ENCODE data around the gene ENAM. TPM values are rescaled to one million over a fixed set of nuclear protein-coding genes. Genes with fewer than 3 reads are reported as not detected.
A peak's percentile ranks its signal among the peaks of the same experiment; 100 is the strongest.
"Not testable (repeated sequence)": the region's sequence is repeated elsewhere in the genome, so short reads cannot be mapped to it uniquely, and the experiment has no call there.

Gene ENAM
- total RNA-seq, 1 donor from 2014 or later, result 0.25 TPM

- ATAC-seq (no peak), DNase-seq (ENCODE audit: low spot score) (no peak)
Observed at GRCh38 chr4:70676554-70677090, 48.1 kb downstream of the ENAM start.

DNA sequence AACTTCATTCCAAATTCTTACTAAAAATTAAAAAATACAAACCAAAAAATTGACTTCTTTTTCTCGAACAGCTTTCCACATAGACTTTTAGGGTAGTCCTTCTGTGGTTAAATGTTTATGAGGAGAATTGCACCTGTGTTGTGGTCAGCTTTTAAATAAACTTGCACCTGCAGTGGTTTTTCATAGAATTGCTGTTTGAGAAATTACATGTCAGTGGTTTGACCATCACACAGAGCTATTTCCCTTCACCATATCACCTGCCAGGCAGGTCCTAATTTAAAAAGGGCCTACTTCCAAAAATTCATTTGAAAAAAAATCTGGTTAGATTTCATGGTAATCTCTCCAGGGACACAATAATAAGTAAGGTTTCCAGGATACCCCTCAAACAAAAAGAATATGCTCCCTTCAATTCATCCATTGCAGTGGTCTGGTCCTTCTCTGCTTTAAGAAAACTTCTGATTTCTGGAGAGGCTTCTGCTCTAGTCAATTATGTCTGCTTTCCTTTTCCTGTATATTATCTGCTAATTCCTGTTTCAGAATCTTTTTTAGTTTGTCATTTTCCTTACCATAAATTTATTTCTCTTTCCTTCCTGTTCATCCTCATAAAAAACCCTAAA, 49.9 kb downstream of the ENAM start:
- ATAC-seq, result no peak

DNA sequence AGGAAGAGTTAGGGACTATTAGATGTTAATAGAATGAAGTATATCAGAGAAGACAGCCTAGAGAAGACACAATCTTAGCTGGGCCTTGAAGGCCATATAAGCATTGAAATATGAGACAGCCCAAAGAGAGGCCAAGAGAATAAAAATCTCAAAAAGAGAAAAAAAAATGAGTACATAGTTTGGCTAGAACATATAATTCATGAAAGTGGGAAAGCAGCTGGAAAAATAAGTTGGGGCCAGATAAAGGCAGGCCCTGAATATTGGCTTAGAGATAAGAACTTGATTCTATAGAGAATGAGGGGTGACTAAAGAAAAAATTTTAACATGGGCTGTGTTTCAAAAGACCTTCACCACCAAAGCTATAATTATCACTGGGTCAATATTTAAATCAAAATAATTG, 52.4 kb downstream of the ENAM start:
- DNase-seq (ENCODE audit: low spot score) (no peak), ATAC-seq (no peak)

More for the DNA sequence above, 49.9 kb downstream of the ENAM start:
- DNase-seq (ENCODE audit: low spot score), result no peak

DNA sequence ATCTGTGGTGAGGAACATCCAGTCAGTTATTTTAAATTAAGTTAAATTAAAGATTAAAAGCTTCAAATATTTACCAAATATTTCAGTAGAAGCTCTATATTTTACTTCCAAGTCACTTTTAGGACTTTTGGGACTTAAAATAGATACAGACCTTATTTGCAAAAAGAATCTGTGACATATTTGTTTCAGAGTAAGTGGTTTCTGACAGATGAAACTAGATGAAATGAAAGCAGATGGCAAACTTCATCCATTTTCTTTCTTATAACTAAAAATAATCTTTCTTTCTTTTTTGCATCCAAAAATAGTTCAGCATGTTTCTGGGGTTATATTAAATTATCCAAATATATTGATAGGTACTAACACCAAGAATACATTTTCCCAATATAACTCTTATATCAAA, 53.2 kb downstream of the ENAM start:
- ATAC-seq (no peak), DNase-seq (ENCODE audit: low spot score) (no peak)

GRCh38 chr4:70682142-70682541, 53.6 kb downstream of the ENAM start:
- not testable (repeated sequence) for ATAC-seq; DNase-seq (ENCODE audit: low spot score)

DNA sequence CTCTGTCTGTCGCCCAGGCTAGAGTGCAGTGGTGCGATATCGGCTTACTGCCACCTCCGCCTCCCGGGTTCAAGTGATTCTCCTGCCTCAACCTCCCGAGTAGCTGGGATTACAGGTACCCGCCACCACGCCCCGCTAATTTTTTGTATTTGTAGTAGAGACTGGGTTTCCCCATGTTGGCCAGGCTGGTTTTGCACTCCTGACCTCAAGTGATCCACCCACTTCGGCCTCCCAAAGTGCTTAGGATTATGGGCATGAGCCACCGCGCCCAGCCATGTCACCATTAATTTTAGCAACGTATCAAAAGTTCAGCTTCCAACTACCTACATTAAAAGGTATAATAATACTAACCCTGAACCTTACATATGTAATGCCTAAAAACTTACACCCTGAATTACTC, 58.8 kb downstream of the ENAM start:
- DNase-seq (ENCODE audit: low spot score), result peak; percentile 54
- ATAC-seq, result peak; percentile 7

DNA sequence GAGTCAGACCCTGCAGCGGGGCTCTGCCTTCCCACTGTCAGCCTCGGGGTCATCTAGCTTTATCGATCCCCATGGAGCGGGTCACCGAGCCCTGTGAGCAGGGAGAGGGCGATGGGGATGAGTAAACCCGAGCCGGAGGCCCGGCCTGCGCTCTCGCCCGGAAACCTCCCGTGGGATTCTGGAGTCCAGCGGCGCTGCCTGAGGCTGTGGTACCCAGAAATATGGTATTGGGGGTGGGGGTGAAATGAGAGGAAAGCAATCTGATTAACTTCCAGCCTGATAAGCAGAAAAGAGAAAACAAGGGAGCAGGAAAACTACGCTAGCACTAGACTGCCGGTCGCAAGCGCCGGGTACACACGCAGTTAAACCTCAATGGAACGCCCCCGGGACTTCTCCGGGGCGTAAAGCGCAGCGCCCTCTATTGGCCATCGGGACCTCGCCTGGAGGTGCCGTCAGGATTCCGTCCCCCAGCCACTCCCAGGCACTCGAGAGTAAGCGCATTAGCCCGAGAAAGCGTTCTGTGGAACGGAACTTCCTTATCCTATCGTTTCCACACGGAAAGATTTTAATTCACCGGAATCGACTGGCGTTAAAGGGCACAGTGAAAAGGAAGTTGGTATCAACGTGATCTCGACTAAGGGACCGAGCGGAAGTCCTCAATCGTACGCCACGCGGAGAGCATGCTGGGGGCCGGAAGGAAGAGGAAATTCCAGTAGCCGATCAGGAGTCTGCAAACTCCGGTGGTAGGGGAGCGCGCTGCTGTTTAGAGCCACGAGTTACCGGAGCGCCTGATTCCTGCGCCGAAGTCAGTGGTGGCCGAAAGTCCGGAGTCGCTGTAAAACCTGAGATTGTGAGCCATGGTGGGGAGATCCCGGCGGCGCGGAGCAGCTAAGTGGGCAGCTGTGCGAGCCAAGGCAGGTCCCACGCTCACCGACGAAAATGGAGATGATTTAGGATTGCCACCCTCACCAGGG, 59.6 kb downstream of the ENAM start, which contains the start of gene UTP3:
Gene UTP3 (plus strand): TSS at position 712 of the 974 bp plus-strand sequence. CDS start 146 bp downstream, at position 858.
- DNase-seq (ENCODE audit: low spot score), result peak; percentile 96
- ATAC-seq, result peak; percentile 97

- DNase-seq (ENCODE audit: low spot score) (no peak), ATAC-seq (peak; percentile 0)
Observed at GRCh38 chr4:70688795-70689231, 60.3 kb downstream of the ENAM start.

GRCh38 chr4:70691661-70692060, 63.1 kb downstream of the ENAM start:
- ATAC-seq, result no peak
- no peak for DNase-seq (ENCODE audit: low spot score)

GRCh38 chr4:70694633-70695032, 66.1 kb downstream of the ENAM start:
- not testable (repeated sequence) for DNase-seq (ENCODE audit: low spot score); ATAC-seq

Other genes starting within 250 kb of the ENAM start
- not detected for gene SMR3B, start 245.6 kb upstream of the ENAM start, total RNA-seq
- gene OPRPN, start 230.8 kb upstream of the ENAM start, total RNA-seq, result 0.40 TPM
- not detected for gene MUC7, start 156.5 kb upstream of the ENAM start, total RNA-seq
- gene AMTN, start 110.2 kb upstream of the ENAM start, total RNA-seq, result not detected
- not detected for gene AMBN, start 36.5 kb upstream of the ENAM start, total RNA-seq
- gene JCHAIN, start 37.8 kb downstream of the ENAM start, total RNA-seq, result 8.0 TPM
- gene UTP3, start 59.8 kb downstream of the ENAM start, total RNA-seq, result 11.5 TPM
- gene RUFY3, start 93.2 kb downstream of the ENAM start, total RNA-seq, result 30.1 TPM
- 24.9 TPM for gene GRSF1, start 211.1 kb downstream of the ENAM start, total RNA-seq

Measured in left lobe of liver (tissue), 2 donors.